HCT116 (cell line): ENCODE results near the gene SMURF1. TPM values are rescaled to one million over a fixed set of nuclear protein-coding genes. Genes with fewer than 3 reads are reported as not detected.

Experiments used
- ATAC-seq: fragments of 200-7000 bp; cut with Tn5 transposase; 2 replicates; pipeline ENCODE4 v1.9.1; 2020; ENCODE audit warnings: mild to moderate bottlenecking, moderate library complexity
- BruUV-seq: library from RNA; stranded (reverse); fragments of 400-500 nt; replicated peaks from 2 replicates; lab custom pipeline; 2021; lab: Mats Ljungman, UMichigan
- CTCF ChIA-PET: fragments of 300-600 bp; sonication (Branson Sonifier 250); formaldehyde crosslinking; loops from one replicate; lab custom pipeline; 2021; ENCODE audit warnings: antibody characterized with exemption; lab: Charles Lee
- POLR2A ChIA-PET: fragments of 300-600, 350-600 bp; sonication (Branson Sonifier 250); formaldehyde crosslinking; loops from one replicate; lab custom pipeline; 2021; ENCODE audit warnings: antibody characterized with exemption; lab: Charles Lee
- RAD21 ChIA-PET, 2 experiments: fragments of 300-600 bp; sonication (Branson Sonifier 250); formaldehyde crosslinking; loops; one replicate each; lab custom pipeline; 2023; ENCODE audit warnings: low total read pairs in 2 of 2; ENCODE audit not compliant: uncharacterized antibody in 2 of 2, unreplicated experiment in 2 of 2, low non-redundant PET in 1 of 2; lab: Charles Lee
- DNase-seq: peaks from one replicate; pipeline ENCODE4 v3.0.0-alpha.2; 2010; ENCODE audit warnings: low read depth, low spot score
- H2AFZ ChIP-seq: fragments of 200-600 bp; shearing (Covaris generic), sonication (generic); 2 replicates; pipeline ENCODE4 v1.6.1; 2017; ENCODE audit warnings: low read depth, mixed run types, mixed read lengths, antibody characterized with exemption, low read length; ENCODE audit not compliant: poor library complexity, severe bottlenecking
- H3K27ac ChIP-seq: 2 replicates; pipeline ENCODE4 v1.5.1; 2012; ENCODE audit warnings: low read depth, low read length
- H3K27me3 ChIP-seq: fragments of 200-600 bp; sonication (generic); 2 replicates; pipeline ENCODE4 v1.6.1; 2016; ENCODE audit warnings: mixed run types, low read length, mixed read lengths; ENCODE audit not compliant: insufficient read depth
- H3K36me3 ChIP-seq, 2 experiments: fragments of 200-500 bp in 1 of 2; fragments of 200-600 bp in 1 of 2; sonication (Bioruptor generic) in 1 of 2; sonication (generic) in 1 of 2; 2 replicates each; pipeline versions ENCODE4 v1.5.1 to v1.6.1; 2014 to 2016; ENCODE audit warnings: low read length in 2 of 2, inconsistent platforms in 1 of 2, mixed read lengths in 1 of 2, mixed run types in 1 of 2; ENCODE audit not compliant: insufficient read depth in 2 of 2, control insufficient read depth in 1 of 2
- H3K4me1 ChIP-seq, 2 experiments: fragments of 200-600 bp in 1 of 2; sonication (generic) in 1 of 2; 2 replicates each; pipeline versions ENCODE4 v1.5.1 to v1.6.1; 2012 to 2017; ENCODE audit warnings: low read length in 2 of 2, inconsistent platforms in 1 of 2, mild to moderate bottlenecking in 1 of 2, mixed read lengths in 1 of 2, mixed run types in 1 of 2, moderate library complexity in 1 of 2; ENCODE audit not compliant: insufficient read depth in 2 of 2, control insufficient read depth in 1 of 2
- H3K4me2 ChIP-seq: fragments of 200-600 bp; sonication (generic); 2 replicates; pipeline ENCODE4 v1.6.1; 2017; ENCODE audit warnings: mixed run types, low read length, mixed read lengths
- H3K4me3 ChIP-seq, 2 experiments: fragments of 200-600 bp in 1 of 2; sonication (generic) in 1 of 2; replicated peaks in 1 of 2; 2 replicates each; pipeline ENCODE4 v1.5.1; 2011 to 2016; ENCODE audit warnings: low read length in 2 of 2, control low read depth in 1 of 2, low read depth in 1 of 2, mild to moderate bottlenecking in 1 of 2, mixed read lengths in 1 of 2, mixed run types in 1 of 2
- H3K79me2 ChIP-seq: fragments of 200-600 bp; sonication (generic); 2 replicates; pipeline ENCODE4 v1.6.1; 2017; ENCODE audit warnings: mild to moderate bottlenecking, mixed run types, low read length, moderate library complexity, mixed read lengths; ENCODE audit not compliant: insufficient read depth
- H3K9ac ChIP-seq: fragments of 200-600 bp; sonication (generic); 2 replicates; pipeline ENCODE4 v1.6.1; 2016; ENCODE audit warnings: low read length, mixed read lengths
- H3K9me2 ChIP-seq: fragments of 200-600 bp; sonication (generic), shearing (Covaris generic); 2 replicates; pipeline ENCODE4 v1.6.1; 2017; ENCODE audit warnings: mixed run types, mild to moderate bottlenecking, moderate library complexity; ENCODE audit not compliant: insufficient read depth
- H3K9me3 ChIP-seq, 2 experiments: fragments of 200-500 bp in 1 of 2; fragments of 200-600 bp in 1 of 2; sonication (Bioruptor generic) in 1 of 2; sonication (generic) in 1 of 2; 2 replicates each; pipeline ENCODE4 v1.6.1; 2014 to 2017; ENCODE audit warnings: low read length in 2 of 2, mixed read lengths in 2 of 2, inconsistent platforms in 1 of 2, low read depth in 1 of 2, mild to moderate bottlenecking in 1 of 2, mixed run types in 1 of 2, moderate library complexity in 1 of 2; ENCODE audit not compliant: control insufficient read depth in 1 of 2, insufficient read depth in 1 of 2
- H4K20me1 ChIP-seq: fragments of 200-600 bp; sonication (generic), shearing (Covaris generic); 2 replicates; pipeline ENCODE4 v1.6.1; 2017; ENCODE audit warnings: mixed run types, mild to moderate bottlenecking, moderate library complexity; ENCODE audit not compliant: insufficient read depth
- ATF3 ChIP-seq: IDR thresholded peaks from 2 replicates; pipeline ENCODE4 v1.6.1; 2012
- CBX3 ChIP-seq: IDR thresholded peaks from 2 replicates; pipeline ENCODE4 v1.6.1; 2012; ENCODE audit warnings: low read depth
- EGR1 ChIP-seq: IDR thresholded peaks from 2 replicates; pipeline ENCODE4 v1.6.1; 2012; ENCODE audit warnings: low read depth
- ELF1 ChIP-seq: IDR thresholded peaks from 2 replicates; pipeline ENCODE4 v1.6.1; 2012; ENCODE audit warnings: low read depth, borderline replicate concordance
- EZH2 ChIP-seq: fragments of 200-600 bp; sonication (generic); IDR thresholded peaks from 2 replicates; pipeline ENCODE4 v1.6.1; 2017; ENCODE audit warnings: antibody characterized with exemption, mixed run types
- RAD21 ChIP-seq: IDR thresholded peaks from 2 replicates; pipeline ENCODE4 v1.6.1; 2012; ENCODE audit warnings: low read depth, mild to moderate bottlenecking
- REST ChIP-seq: IDR thresholded peaks from 2 replicates; pipeline ENCODE4 v1.6.1; 2012; ENCODE audit warnings: low read depth
- SIN3A ChIP-seq: IDR thresholded peaks from 2 replicates; pipeline ENCODE4 v1.6.1; 2012; ENCODE audit warnings: low read depth
- SP1 ChIP-seq: IDR thresholded peaks from 2 replicates; pipeline ENCODE4 v1.6.1; 2012; ENCODE audit warnings: low read depth
- TCF7L2 ChIP-seq: IDR thresholded peaks from 2 replicates; pipeline ENCODE4 v1.7.0; 2011; ENCODE audit warnings: borderline replicate concordance, inconsistent platforms; ENCODE audit not compliant: insufficient read depth, insufficient read length; ENCODE audit errors: extremely low read depth
- ZBTB33 ChIP-seq: IDR thresholded peaks from 2 replicates; pipeline ENCODE4 v1.6.1; 2011; ENCODE audit warnings: mild to moderate bottlenecking, low read length, moderate library complexity; ENCODE audit not compliant: insufficient replicate concordance; ENCODE audit errors: extremely low read depth
- ZNF274 ChIP-seq: fragments of 200-500 bp; sonication (Bioruptor generic); IDR thresholded peaks from 2 replicates; pipeline ENCODE4 v1.6.1; 2014; ENCODE audit warnings: mild to moderate bottlenecking, low read depth, low read length, inconsistent platforms
- intact Hi-C: fragments of 100-400 bp; cut with micrococcal nuclease; formaldehyde crosslinking; loops from 2 replicates; pipeline ENCODE4 v1.10.0; 2022
- total RNA-seq: library from RNA; stranded (reverse); gene quantifications from one replicate; pipeline ENCODE4 v1.2.1, GENCODE V29; 2021; ENCODE audit not compliant: unreplicated experiment

Gene SMURF1
- total RNA-seq, 1 experiment from 2014 or later: 24.6 TPM

GRCh38 chr7:99142727-99143520 is 984 bp downstream of the SMURF1 start:
- Histone ChIP-seq H3K27ac (peak overlapping the region; percentile 60), H3K4me3 (peak overlapping the region; percentile 61 to 66), H2AFZ (no peak overlapping the region), H3K9ac (no peak overlapping the region), H4K20me1 (peaks cover 14% of the 10 kb centered on the region; the same call in 1 of the 2 replicates), H3K27me3 (no peaks in the 10 kb centered on the region), H3K9me3 (no peaks in the 10 kb centered on the region), H3K36me3 (no peaks in the 10 kb centered on the region), H3K4me2 (peak overlapping the region; percentile 77)
- intact Hi-C loops: loop anchor here (1.0 kb wide), 1 partner anchor 87 kb away; no protein-coding TSS in a partner anchor
- DNase-seq (peak; percentile 78), ATAC-seq (peak; percentile 76)
- no TSS peak for BruUV-seq
- TF ChIP-seq SP1 (no peak), REST (no peak), EGR1 (no peak), TCF7L2 (no peak), CBX3 (no peak), ZNF274 (no peak), EZH2 (no peak), RAD21 (no peak), ELF1 (no peak), SIN3A (no peak), ATF3 (no peak), ZBTB33 (no peak)
- TF ChIP-seq, all 23 proteins: peak for 0
- peaks cover 4 to 28% of the 10 kb centered on the region in 2 experiments; a peak in 3 of 4 replicates for H3K4me1 ChIP-seq
- H3K79me2 ChIP-seq: peaks cover 49% of the 10 kb centered on the region
- ChIA-PET RAD21 (interaction anchor here in 1 of 2 experiments (0.6 kb wide), 1 partner anchor 107 kb away, joined by 3 read pairs; no protein-coding TSS in a partner anchor), CTCF (no interaction called here), POLR2A (interaction anchor here (0.6 to 1.0 kb wide), 4 partner anchors 20 to 131 kb away, joined by 3 to 4 read pairs (median 3); no protein-coding TSS in a partner anchor)
- no peaks in the 10 kb centered on the region for H3K9me2 ChIP-seq
